ENCODE results near the gene ANKRD33B. TPM values are rescaled to one million over a fixed set of nuclear protein-coding genes. Genes with fewer than 3 reads are reported as not detected.

The ANKRD33B gene
- total and polyA plus RNA-seq, 7 donors = 1.4 to 32.7 (median 7.8) TPM

GRCh38 chr5:10658265-10658664 is 94.4 kb downstream of the ANKRD33B start:
- H3K36me3 ChIP-seq (ENCODE audit: insufficient read depth in 1 of 2, low read depth in 1 of 2) = no peaks in the 10 kb centered on the region
- intact Hi-C loops (cut with DNase I) = no loop called here
- H3K4me3 ChIP-seq = no peak overlapping the region
- TF ChIP-seq CTCF (IDR thresholded peaks at IDR 0.05) = no peak
- DNase-seq (no peak), ATAC-seq (no peak)
- H3K27ac ChIP-seq = no peak overlapping the region
- no peaks in the 10 kb centered on the region for H3K27me3 ChIP-seq (ENCODE audit: insufficient read depth in 3 of 3, low read length in 2 of 3)
- peaks cover under 1% of the 10 kb centered on the region for H3K4me1 ChIP-seq
- no peaks in the 10 kb centered on the region for H3K9me3 ChIP-seq
- WGBS, 3 donors = 82 to 96% (median 83%) methylated on average over 4 of the region's 4 CpGs

- TF ChIP-seq CTCF (IDR thresholded peaks at IDR 0.05) = no peak
- peak in 1 of 2 donors; percentile 34 for DNase-seq
- Histone ChIP-seq H3K4me1 (peaks cover 5% of the 10 kb centered on the region), H3K36me3 (ENCODE audit: insufficient read depth in 1 of 2, low read depth in 1 of 2) (no peaks in the 10 kb centered on the region), H3K27me3 (ENCODE audit: insufficient read depth in 3 of 3, low read length in 2 of 3) (no peaks in the 10 kb centered on the region), H3K9me3 (no peaks in the 10 kb centered on the region), H3K27ac (no peak overlapping the region), H3K4me3 (no peak overlapping the region)
- 92 to 94% (median 92%) methylated on average over 3 of the region's 3 CpGs for WGBS, 3 donors
- intact Hi-C loops (cut with DNase I) = no loop called here
- no peak for ATAC-seq
These were observed 96.3 kb downstream of the ANKRD33B start for GRCh38 chr5:10660135-10660534.

- Histone ChIP-seq H3K36me3 (ENCODE audit: insufficient read depth in 1 of 2, low read depth in 1 of 2) (no peaks in the 10 kb centered on the region), H3K27ac (no peak overlapping the region), H3K4me1 (peaks cover 5% of the 10 kb centered on the region), H3K4me3 (no peak overlapping the region), H3K9me3 (no peaks in the 10 kb centered on the region), H3K27me3 (ENCODE audit: insufficient read depth in 3 of 3, low read length in 2 of 3) (no peaks in the 10 kb centered on the region)
- no peak for TF ChIP-seq CTCF (IDR thresholded peaks at IDR 0.05)
- DNase-seq (no peak), ATAC-seq (peak in 1 of 4 donors; percentile 11)
- intact Hi-C loops (cut with DNase I) = no loop called here
- 92 to 95% (median 94%) methylated on average over 15 of the region's 15 CpGs for WGBS, 3 donors
These were observed 97.0 kb downstream of the ANKRD33B start for GRCh38 chr5:10660720-10661387.

GRCh38 chr5:10661401-10661800 is 97.5 kb downstream of the ANKRD33B start:
- intact Hi-C loops (cut with DNase I) = no loop called here
- Histone ChIP-seq H3K9me3 (no peaks in the 10 kb centered on the region), H3K4me3 (no peak overlapping the region), H3K36me3 (ENCODE audit: insufficient read depth in 1 of 2, low read depth in 1 of 2) (no peaks in the 10 kb centered on the region), H3K27me3 (ENCODE audit: insufficient read depth in 3 of 3, low read length in 2 of 3) (no peaks in the 10 kb centered on the region), H3K27ac (no peak overlapping the region), H3K4me1 (peaks cover 11% of the 10 kb centered on the region)
- ATAC-seq (no peak), DNase-seq (no peak)
- TF ChIP-seq CTCF (IDR thresholded peaks at IDR 0.05) = no peak
- WGBS, 3 donors = 95 to 96% (median 95%) methylated on average over 13 of the region's 13 CpGs

GRCh38 chr5:10662083-10662482 is 98.2 kb downstream of the ANKRD33B start:
- ATAC-seq (no peak), DNase-seq (no peak)
- no peaks in the 10 kb centered on the region for H3K27me3 ChIP-seq (ENCODE audit: insufficient read depth in 3 of 3, low read length in 2 of 3)
- 90 to 96% (median 94%) methylated on average over 11 of the region's 11 CpGs for WGBS, 3 donors
- no peak overlapping the region for H3K4me3 ChIP-seq
- no peaks in the 10 kb centered on the region for H3K9me3 ChIP-seq
- TF ChIP-seq CTCF (IDR thresholded peaks at IDR 0.05) = no peak
- intact Hi-C loops (cut with DNase I) = no loop called here
- no peaks in the 10 kb centered on the region for H3K36me3 ChIP-seq (ENCODE audit: insufficient read depth in 1 of 2, low read depth in 1 of 2)
- H3K27ac ChIP-seq = no peak overlapping the region
- peaks cover 17% of the 10 kb centered on the region for H3K4me1 ChIP-seq

Data from psoas muscle (tissue), 8 donors.